GM23248 (cell line): ENCODE results near the gene CDK9. TPM values are rescaled to one million over a fixed set of nuclear protein-coding genes. Genes with fewer than 3 reads are reported as not detected.
A peak's percentile ranks its signal among the peaks of the same experiment; 100 is the strongest.

Source experiments
- DNase-seq: peaks from one replicate; pipeline ENCODE4 v3.0.0-alpha.2; 2015
- H2AFZ ChIP-seq: fragments of 200-600 bp; sonication (generic); 2 replicates; pipeline ENCODE4 v1.6.1; 2016; ENCODE audit warnings: antibody characterized with exemption
- H3F3A ChIP-seq: fragments of 200-600 bp; sonication (generic); 2 replicates; pipeline ENCODE4 v1.6.1; 2016; ENCODE audit warnings: mild to moderate bottlenecking, antibody characterized with exemption, mixed run types; ENCODE audit not compliant: insufficient read depth
- H3K27ac ChIP-seq: fragments of 200-600 bp; sonication (generic); 2 replicates; pipeline ENCODE4 v1.5.1; 2016; ENCODE audit warnings: mild to moderate bottlenecking
- H3K27me3 ChIP-seq: fragments of 200-600 bp; sonication (generic); replicated peaks from 2 replicates; pipeline ENCODE4 v1.6.1; 2016; ENCODE audit warnings: mild to moderate bottlenecking; ENCODE audit not compliant: insufficient read depth
- H3K36me3 ChIP-seq: fragments of 200-600 bp; sonication (generic); 2 replicates; pipeline ENCODE4 v1.6.1; 2016; ENCODE audit warnings: low read depth, mild to moderate bottlenecking
- H3K4me1 ChIP-seq: fragments of 200-600 bp; sonication (generic); 2 replicates; pipeline ENCODE4 v1.6.1; 2016; ENCODE audit warnings: mild to moderate bottlenecking; ENCODE audit not compliant: insufficient read depth
- H3K4me2 ChIP-seq: fragments of 200-600 bp; sonication (generic); one replicate; pipeline ENCODE4 v1.6.1; 2016; ENCODE audit warnings: mild to moderate bottlenecking; ENCODE audit not compliant: unreplicated experiment
- H3K4me3 ChIP-seq: fragments of 200-600 bp; sonication (generic); 2 replicates; pipeline ENCODE4 v1.5.1; 2016; ENCODE audit warnings: mild to moderate bottlenecking
- H3K79me2 ChIP-seq: fragments of 200-600 bp; sonication (generic); 2 replicates; pipeline ENCODE4 v1.6.1; 2016; ENCODE audit warnings: mild to moderate bottlenecking; ENCODE audit not compliant: insufficient read depth
- H3K9ac ChIP-seq: fragments of 200-600 bp; sonication (generic); 2 replicates; pipeline ENCODE4 v1.6.1; 2016; ENCODE audit warnings: mild to moderate bottlenecking
- H3K9me2 ChIP-seq: fragments of 200-600 bp; sonication (generic); 2 replicates; pipeline ENCODE4 v1.6.1; 2016; ENCODE audit warnings: mixed run types, mild to moderate bottlenecking, moderate library complexity; ENCODE audit not compliant: insufficient read depth
- H3K9me3 ChIP-seq: fragments of 200-600 bp; sonication (generic); one replicate; pipeline ENCODE4 v1.6.1; 2017; ENCODE audit warnings: low read depth
- H4K20me1 ChIP-seq: fragments of 200-600 bp; sonication (generic); 2 replicates; pipeline ENCODE4 v1.6.0; 2016; ENCODE audit not compliant: insufficient read depth
- EZH2 ChIP-seq: fragments of 200-600 bp; sonication (generic); IDR thresholded peaks from 2 replicates; pipeline ENCODE4 v1.6.1; 2018; ENCODE audit warnings: antibody characterized with exemption, mild to moderate bottlenecking; ENCODE audit not compliant: insufficient read depth, poor library complexity, severe bottlenecking
- EZH2phosphoT487 ChIP-seq: fragments of 200-600 bp; sonication (generic); IDR thresholded peaks from 2 replicates; pipeline ENCODE4 v1.6.1; 2018; ENCODE audit warnings: antibody characterized with exemption, moderate library complexity, mild to moderate bottlenecking, low read depth; ENCODE audit not compliant: insufficient read depth
- WGBS, 2 experiments: methylation state at CpG; one replicate each; pipeline ENCODE4 v1.1.6; 2015 to 2017; ENCODE audit warnings: low lambda C conversion rate in 2 of 2, low coverage in 1 of 2; ENCODE audit errors: missing lambda C conversion rate in 2 of 2; 5-methylcytosine and 5-hydroxymethylcytosine counted together
- in situ Hi-C: fragments of 300-500 bp; cut with MboI; formaldehyde crosslinking; loops from 2 replicates; pipeline ENCODE4 v1.15.0; 2020
- polyA plus RNA-seq: library from polyadenylated mRNA; unstranded; fragments of >200 nt; fragmentation: Nextera tagmentation; extraction: Ambion mirVana; gene quantifications from 2 replicates; pipeline ENCODE4 v1.2.1, GENCODE V29; 2016
- total RNA-seq: library from RNA; depleted of rRNA; stranded (reverse); fragments of >200 nt; shearing (Covaris generic); gene quantifications from 2 replicates; pipeline ENCODE4 v1.2.3, GENCODE V29; 2014

The CDK9 gene
- total and polyA plus RNA-seq, 2 experiments from 2014 or later: 43.7 to 59.7 TPM

GRCh38 chr9:127828262-127829031, 42.6 kb downstream of the CDK9 start:
- Histone ChIP-seq H3K36me3 (peaks cover 20% of the 10 kb centered on the region), H3K9me3 (no peaks in the 10 kb centered on the region), H3K27ac (peak overlapping the region; percentile 59), H2AFZ (peak overlapping the region; percentile 63), H3F3A (peaks cover 23% of the 10 kb centered on the region), H3K4me3 (peak overlapping the region; percentile 14; the same call in 1 of the 2 replicates), H3K4me1 (peaks cover 22% of the 10 kb centered on the region), H3K9me2 (no peaks in the 10 kb centered on the region), H3K4me2 (peak overlapping the region; percentile 39), H3K79me2 (peaks cover 67% of the 10 kb centered on the region), H3K9ac (peak overlapping the region; percentile 55), H4K20me1 (no peaks in the 10 kb centered on the region), H3K27me3 (no peaks in the 10 kb centered on the region)
- WGBS, 2 experiments: 8 to 18% methylated on average over 20 to 33 of the region's 34 CpGs
- in situ Hi-C loops: no loop called here
- TF ChIP-seq EZH2phosphoT487 (no peak), EZH2 (no peak)
- peak; percentile 87 for DNase-seq

DNA sequence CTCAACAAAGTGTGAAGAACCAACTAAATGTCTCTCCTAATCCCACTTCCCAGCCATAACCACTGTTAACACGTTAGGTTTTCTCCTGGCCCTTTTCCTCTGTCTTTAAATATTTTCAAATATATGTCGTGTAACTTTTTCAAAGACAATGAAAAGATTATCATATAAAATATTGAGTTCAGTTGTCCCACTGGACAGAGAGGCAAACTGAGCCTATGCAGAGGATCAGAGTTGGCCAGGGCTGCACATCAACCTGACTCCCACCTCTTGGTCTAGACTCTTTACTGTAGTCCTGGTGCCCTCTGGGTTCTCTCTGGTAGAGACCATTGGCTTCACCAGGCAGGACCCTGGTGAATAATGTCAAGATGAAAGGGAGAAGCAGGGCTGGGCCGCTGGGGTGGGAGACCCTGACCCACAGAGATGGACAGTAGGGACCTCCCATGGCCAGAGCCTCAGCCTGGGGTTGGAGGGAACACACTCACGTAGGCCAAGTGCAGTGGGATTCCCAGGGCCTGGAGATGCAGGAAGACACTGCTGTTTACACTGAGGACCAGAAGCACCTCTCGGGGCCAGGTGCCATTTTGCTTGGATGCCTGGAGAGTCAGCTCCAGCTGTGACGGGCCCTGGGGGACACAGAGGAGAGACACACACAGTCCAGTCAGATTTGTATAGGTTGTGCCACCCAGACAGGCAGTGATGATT, 43.5 kb downstream of the CDK9 start:
- in situ Hi-C loops: no loop called here
- no peak overlapping the region for H3K4me3 ChIP-seq
- H2AFZ ChIP-seq: no peak overlapping the region
- H3K9me3 ChIP-seq: no peaks in the 10 kb centered on the region
- H3K27me3 ChIP-seq: no peaks in the 10 kb centered on the region
- no peak for DNase-seq
- H4K20me1 ChIP-seq: no peaks in the 10 kb centered on the region
- no peaks in the 10 kb centered on the region for H3K9me2 ChIP-seq
- H3F3A ChIP-seq: peaks cover 32% of the 10 kb centered on the region
- TF ChIP-seq EZH2 (no peak), EZH2phosphoT487 (no peak)
- 90% methylated on average over 6 of the region's 6 CpGs for WGBS, 2 experiments
- peaks cover 76% of the 10 kb centered on the region for H3K79me2 ChIP-seq
- peaks cover 14% of the 10 kb centered on the region; the same call in 1 of the 2 replicates for H3K36me3 ChIP-seq
- peak overlapping the region; percentile 59 for H3K27ac ChIP-seq
- peaks cover 31% of the 10 kb centered on the region for H3K4me1 ChIP-seq
- no peak overlapping the region for H3K4me2 ChIP-seq
- H3K9ac ChIP-seq: peak overlapping the region; percentile 55; the same call in 1 of the 2 replicates

GRCh38 chr9:127832248-127832647, 46.4 kb downstream of the CDK9 start:
- no peaks in the 10 kb centered on the region for H3K27me3 ChIP-seq
- 0 out of 2 replicates have a peak, but pooled peaks cover 10% of the 10 kb centered on the region for H3K36me3 ChIP-seq
- H3K9ac ChIP-seq: peak overlapping the region; percentile 13; the same call in 1 of the 2 replicates
- no peaks in the 10 kb centered on the region for H3K9me2 ChIP-seq
- 55 to 61% methylated on average over 7 of the region's 7 CpGs for WGBS, 2 experiments
- no peak for DNase-seq
- peak overlapping the region; percentile 7 for H3K4me2 ChIP-seq
- H3K9me3 ChIP-seq: no peaks in the 10 kb centered on the region
- TF ChIP-seq EZH2phosphoT487 (no peak), EZH2 (no peak)
- peak overlapping the region; percentile 100 for H3K27ac ChIP-seq
- in situ Hi-C loops: no loop called here
- H3K4me3 ChIP-seq: no peak overlapping the region
- peaks cover 54% of the 10 kb centered on the region for H3K4me1 ChIP-seq
- H4K20me1 ChIP-seq: no peaks in the 10 kb centered on the region
- peaks cover 54% of the 10 kb centered on the region for H3F3A ChIP-seq
- peaks cover 89% of the 10 kb centered on the region for H3K79me2 ChIP-seq
- no peak overlapping the region for H2AFZ ChIP-seq

DNA sequence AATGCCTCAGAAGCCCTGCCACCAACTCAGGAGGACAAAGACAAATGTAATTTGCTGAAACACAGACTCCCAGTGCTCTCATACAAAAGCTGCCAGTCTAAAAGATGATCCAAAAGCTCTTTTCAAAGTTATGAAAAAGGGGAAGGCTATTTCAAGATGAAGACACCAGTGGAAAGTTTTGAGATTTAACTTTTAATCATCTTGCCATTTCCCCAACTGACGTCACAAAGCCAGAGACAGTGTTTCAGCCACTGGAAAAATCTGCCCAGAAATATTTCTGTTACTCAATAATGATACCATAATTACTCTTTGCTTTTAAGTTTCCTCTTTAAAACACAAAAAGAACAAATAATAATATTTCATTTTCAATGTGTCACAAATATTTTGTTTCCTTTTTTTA, 47.7 kb downstream of the CDK9 start:
- peak overlapping the region; percentile 54 for H3K9ac ChIP-seq
- H3K4me3 ChIP-seq: no peak overlapping the region
- 0 out of 2 replicates have a peak, but pooled peaks cover 10% of the 10 kb centered on the region for H3K36me3 ChIP-seq
- WGBS, 2 experiments: 7 to 11% methylated on average over 1 of the region's 1 CpG
- H3K9me2 ChIP-seq: no peaks in the 10 kb centered on the region
- no peaks in the 10 kb centered on the region for H3K9me3 ChIP-seq
- H3K79me2 ChIP-seq: peaks cover 93% of the 10 kb centered on the region
- peak; percentile 91 for DNase-seq
- in situ Hi-C loops: no loop called here
- no peaks in the 10 kb centered on the region for H4K20me1 ChIP-seq
- peak overlapping the region; percentile 100 for H3K27ac ChIP-seq
- H2AFZ ChIP-seq: no peak overlapping the region
- H3K4me1 ChIP-seq: peaks cover 62% of the 10 kb centered on the region
- peaks cover 63% of the 10 kb centered on the region for H3F3A ChIP-seq
- H3K27me3 ChIP-seq: no peaks in the 10 kb centered on the region
- no peak for TF ChIP-seq EZH2phosphoT487
- TF ChIP-seq EZH2: no peak
- peak overlapping the region; percentile 6 for H3K4me2 ChIP-seq
